Measurements from ENCODE around the gene IL27RA.

GRCh38 chr19:13997631-13997962, 34.0 kb upstream of the IL27RA start:
- TF ChIP-seq POLR2A (IDR thresholded peaks at IDR 0.05) = no peak
- TF ChIP-seq, protein P1, sequence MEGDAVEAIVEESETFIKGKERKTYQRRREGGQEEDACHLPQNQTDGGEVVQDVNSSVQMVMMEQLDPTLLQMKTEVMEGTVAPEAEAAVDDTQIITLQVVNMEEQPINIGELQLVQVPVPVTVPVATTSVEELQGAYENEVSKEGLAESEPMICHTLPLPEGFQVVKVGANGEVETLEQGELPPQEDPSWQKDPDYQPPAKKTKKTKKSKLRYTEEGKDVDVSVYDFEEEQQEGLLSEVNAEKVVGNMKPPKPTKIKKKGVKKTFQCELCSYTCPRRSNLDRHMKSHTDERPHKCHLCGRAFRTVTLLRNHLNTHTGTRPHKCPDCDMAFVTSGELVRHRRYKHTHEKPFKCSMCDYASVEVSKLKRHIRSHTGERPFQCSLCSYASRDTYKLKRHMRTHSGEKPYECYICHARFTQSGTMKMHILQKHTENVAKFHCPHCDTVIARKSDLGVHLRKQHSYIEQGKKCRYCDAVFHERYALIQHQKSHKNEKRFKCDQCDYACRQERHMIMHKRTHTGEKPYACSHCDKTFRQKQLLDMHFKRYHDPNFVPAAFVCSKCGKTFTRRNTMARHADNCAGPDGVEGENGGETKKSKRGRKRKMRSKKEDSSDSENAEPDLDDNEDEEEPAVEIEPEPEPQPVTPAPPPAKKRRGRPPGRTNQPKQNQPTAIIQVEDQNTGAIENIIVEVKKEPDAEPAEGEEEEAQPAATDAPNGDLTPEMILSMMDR (IDR thresholded peaks at IDR 0.05 in 8 of 11, conservative IDR thresholded peaks at IDR 0.05 in 3 of 11) = no peak
